ENCODE data around the gene HOXB4. TPM values are rescaled to one million over a fixed set of nuclear protein-coding genes. Genes with fewer than 3 reads are reported as not detected.

Gene HOXB4
- total and polyA plus RNA-seq, 2 of the 4 experiments (the other 2 are of a cell fraction): 2.0 to 8.5 TPM

DNA sequence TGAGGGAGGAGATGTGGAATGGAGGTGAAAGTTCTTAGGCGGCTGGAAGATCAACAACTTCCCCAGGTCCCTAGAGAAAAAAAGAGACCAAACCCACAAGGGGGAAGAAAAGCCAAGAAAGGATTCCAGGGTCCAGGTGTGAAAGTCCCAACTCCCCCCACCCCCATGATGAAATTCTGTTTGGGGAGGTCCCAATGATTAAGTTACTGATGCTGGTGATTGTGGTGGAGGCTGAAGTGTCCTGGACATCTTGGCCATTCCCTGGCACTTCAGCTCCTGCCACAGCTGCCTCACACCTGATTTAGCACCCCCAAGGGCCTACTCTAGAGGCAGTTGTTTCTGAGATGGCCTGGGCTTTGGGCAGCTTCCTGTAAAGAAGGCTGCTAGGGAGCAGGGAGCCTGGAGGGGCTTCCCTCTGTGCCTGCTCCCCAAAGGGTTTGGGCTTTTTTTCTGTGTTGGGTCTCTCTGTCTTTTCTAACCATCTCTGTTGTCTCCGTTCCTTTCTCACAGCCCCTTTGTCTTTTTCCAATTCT is 13.1 kb downstream of the HOXB4 start:
- Histone ChIP-seq H3K9me1 (ENCODE audit: insufficient read depth, low read length) (peaks cover 23% of the 10 kb centered on the region), H3K4me1 (ENCODE audit: control insufficient read depth, insufficient read depth, low read length) (peaks cover 67% of the 10 kb centered on the region), H3K4me3 (ENCODE audit: insufficient read depth, low read depth, low read length) (peak overlapping the region; percentile 46), H2BK15ac (ENCODE audit: low read depth, low read length) (peak overlapping the region; percentile 71; the same call in 2 of the 3 replicates), H3K56ac (ENCODE audit: extremely low read depth, insufficient read depth, low read length) (peak overlapping the region; percentile 84; the same call in 1 of the 2 replicates), H2AK9ac (replicated peaks; ENCODE audit: low read depth, low read length, poor library complexity) (peak overlapping the region; percentile 59), H3K4ac (ENCODE audit: low read depth, low read length) (peak overlapping the region; percentile 99), H2AK5ac (ENCODE audit: low read depth, low read length) (peak overlapping the region; percentile 94), H3K4me2 (ENCODE audit: low read depth, low read length) (peak overlapping the region; percentile 98), H4K8ac (ENCODE audit: low read depth in 2 of 2, low read length in 2 of 2) (peak overlapping the region; percentile 18 to 92), H2BK120ac (ENCODE audit: low read depth, low read length) (peak overlapping the region; percentile 90), H3K79me1 (ENCODE audit: low read depth in 1 of 2, low read length in 2 of 2) (peaks cover 0 to 24% of the 10 kb centered on the region in 2 experiments; a peak in 2 of 4 replicates), H3K36me3 (ENCODE audit: control insufficient read depth, insufficient read depth, low read length) (peaks cover 39% of the 10 kb centered on the region; the same call in 1 of the 2 replicates), H3K23ac (ENCODE audit: low read depth, low read length) (peak overlapping the region; percentile 99), H3K14ac (replicated peaks; ENCODE audit: low read depth, low read length) (peak overlapping the region; percentile 95), H3K9me3 (ENCODE audit: control insufficient read depth, insufficient read depth, low read length) (no peaks in the 10 kb centered on the region), H2BK5ac (ENCODE audit: low read depth, low read length, poor library complexity, severe bottlenecking) (peak overlapping the region; percentile 99), H2BK20ac (ENCODE audit: low read depth, low read length) (peak overlapping the region; percentile 74), H3K9ac (ENCODE audit: low read depth, low read length) (peak overlapping the region; percentile 92), H2AFZ (replicated peaks; ENCODE audit: low read length, poor library complexity) (no peak overlapping the region), H3K27me3 (ENCODE audit: control insufficient read depth, insufficient read depth, low read length) (no peaks in the 10 kb centered on the region), H4K5ac (ENCODE audit: low read depth, low read length) (peak overlapping the region; percentile 92), H4K20me1 (ENCODE audit: insufficient read depth, low read length) (peaks cover 34% of the 10 kb centered on the region), H4K91ac (ENCODE audit: insufficient read depth, low read depth, low read length) (peak overlapping the region; percentile 96), H3K18ac (ENCODE audit: low read depth, low read length) (peak overlapping the region; percentile 63), H3K27ac (ENCODE audit: insufficient read depth, low read length) (peak overlapping the region; percentile 93)
- no peak for TF ChIP-seq CTCF (conservative IDR thresholded peaks at IDR 0.05; ENCODE audit: low read depth, low read length)
- TF ChIP-seq CHD1 (IDR thresholded peaks at IDR 0.05; ENCODE audit: low read depth, low read length): no peak
- no peak for TF ChIP-seq RCOR1 (IDR thresholded peaks at IDR 0.05; ENCODE audit: insufficient replicate concordance, low read length)
- TF ChIP-seq POLR2A (IDR thresholded peaks at IDR 0.05; ENCODE audit: low read depth, low read length): no peak
- TF ChIP-seq NFE2L2 (IDR thresholded peaks at IDR 0.05; ENCODE audit: low read depth, low read length): no peak
- no peak for TF ChIP-seq BHLHE40 (IDR thresholded peaks at IDR 0.05; ENCODE audit: low read depth, low read length)
- TF ChIP-seq RFX5 (IDR thresholded peaks at IDR 0.05; ENCODE audit: low read depth, low read length): no peak
- no peak for TF ChIP-seq FOS (IDR thresholded peaks at IDR 0.05; ENCODE audit: low read depth, low read length)
- TF ChIP-seq, protein P1, sequence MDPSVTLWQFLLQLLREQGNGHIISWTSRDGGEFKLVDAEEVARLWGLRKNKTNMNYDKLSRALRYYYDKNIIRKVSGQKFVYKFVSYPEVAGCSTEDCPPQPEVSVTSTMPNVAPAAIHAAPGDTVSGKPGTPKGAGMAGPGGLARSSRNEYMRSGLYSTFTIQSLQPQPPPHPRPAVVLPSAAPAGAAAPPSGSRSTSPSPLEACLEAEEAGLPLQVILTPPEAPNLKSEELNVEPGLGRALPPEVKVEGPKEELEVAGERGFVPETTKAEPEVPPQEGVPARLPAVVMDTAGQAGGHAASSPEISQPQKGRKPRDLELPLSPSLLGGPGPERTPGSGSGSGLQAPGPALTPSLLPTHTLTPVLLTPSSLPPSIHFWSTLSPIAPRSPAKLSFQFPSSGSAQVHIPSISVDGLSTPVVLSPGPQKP (IDR thresholded peaks at IDR 0.05; ENCODE audit: borderline replicate concordance, low read depth, low read length): no peak
- TF ChIP-seq MXI1 (IDR thresholded peaks at IDR 0.05; ENCODE audit: borderline replicate concordance, low read depth, low read length): no peak
- TF ChIP-seq RAD21 (IDR thresholded peaks at IDR 0.05; ENCODE audit: low read length): no peak
- no peak for TF ChIP-seq USF2 (IDR thresholded peaks at IDR 0.05; ENCODE audit: low read depth, low read length)
- no peak for TF ChIP-seq CEBPB (IDR thresholded peaks at IDR 0.05; ENCODE audit: low read depth, low read length)
- TF ChIP-seq MAFK (IDR thresholded peaks at IDR 0.05; ENCODE audit: low read depth, low read length): no peak
- no peak for TF ChIP-seq MAZ (IDR thresholded peaks at IDR 0.05; ENCODE audit: borderline replicate concordance, low read depth, low read length)
- no peak for TF ChIP-seq SMC3 (IDR thresholded peaks at IDR 0.05; ENCODE audit: low read depth, low read length)
- DNase-seq (no peak), ATAC-seq (ENCODE audit: low read depth) (no peak)
- dilution Hi-C loops (cut with HindIII; ENCODE audit: low sequenced_read_pairs, unreplicated experiment) (no loop called here), in situ Hi-C loops (cut with MboI; ENCODE audit: low sequenced_read_pairs) (no loop called here), intact Hi-C loops (cut with micrococcal nuclease) (no loop called here)
- POLR2A ChIA-PET (ENCODE audit: unreplicated experiment): interaction anchor here (0.6 to 1.3 kb wide), 2 partner anchors 24 to 28 kb away, joined by 3 to 4 read pairs; partner anchors contain the start of gene HOXB5
- BruUV-seq (replicated peaks): no TSS peak
- no CpG with 5 or more reads among the region's 2 CpGs for WGBS, 2 experiments (ENCODE audit: extremely low coverage in 2 of 2, insufficient read length in 1 of 2)
- CTCF ChIA-PET: no interaction called here
